HG02642 (cell line): Measurements from ENCODE around the gene UGT1A10.

ENCODE experiments used
- ATAC-seq: cut with Tn5 transposase; IDR thresholded peaks from one replicate; pipeline ENCODE4 v1.9.1; 2021; ENCODE audit warnings: mild to moderate bottlenecking; ENCODE audit not compliant: unreplicated experiment, poor library complexity

UGT1A10 gene

DNA sequence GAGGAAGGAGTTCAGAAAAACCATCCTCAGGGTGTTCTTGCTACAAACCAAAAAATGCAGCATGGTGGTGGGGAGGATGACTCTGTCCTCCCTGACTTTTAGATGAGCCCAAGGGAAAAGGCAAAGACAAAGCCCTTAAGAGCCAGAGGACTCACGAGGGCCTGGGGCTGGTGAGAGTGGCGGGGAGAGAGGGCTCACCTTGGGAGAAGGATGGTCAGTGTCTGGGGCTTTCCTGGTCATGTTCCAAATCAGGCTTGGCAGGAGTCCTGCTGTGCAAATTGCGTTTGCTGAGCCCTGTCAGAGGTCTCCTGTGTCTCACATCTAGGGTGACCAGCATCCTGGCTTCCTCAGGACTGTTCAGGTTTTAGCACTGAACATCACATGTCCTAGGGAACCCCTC lies 128.5 kb downstream of the UGT1A10 start:
- ATAC-seq = no peak

DNA sequence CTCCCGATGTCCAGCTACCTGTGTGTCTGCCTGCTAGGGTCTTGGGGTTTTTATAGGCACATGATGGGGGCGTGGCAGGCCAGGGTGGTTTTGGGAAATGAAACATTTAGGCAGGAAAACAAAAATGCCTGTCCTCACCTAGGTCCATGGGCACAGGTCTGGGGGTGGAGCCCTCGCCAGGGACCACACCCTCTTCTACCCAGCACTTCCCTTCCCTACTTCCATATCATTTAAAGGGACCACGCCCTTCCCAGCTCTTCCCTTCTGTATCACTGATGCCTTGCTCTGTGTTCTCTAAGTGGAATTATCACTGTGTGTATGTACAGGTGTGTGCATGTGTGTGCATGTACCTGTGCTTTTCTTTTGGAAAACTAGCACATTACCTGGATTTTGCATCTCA lies 130.2 kb downstream of the UGT1A10 start:
- ATAC-seq = no peak

DNA sequence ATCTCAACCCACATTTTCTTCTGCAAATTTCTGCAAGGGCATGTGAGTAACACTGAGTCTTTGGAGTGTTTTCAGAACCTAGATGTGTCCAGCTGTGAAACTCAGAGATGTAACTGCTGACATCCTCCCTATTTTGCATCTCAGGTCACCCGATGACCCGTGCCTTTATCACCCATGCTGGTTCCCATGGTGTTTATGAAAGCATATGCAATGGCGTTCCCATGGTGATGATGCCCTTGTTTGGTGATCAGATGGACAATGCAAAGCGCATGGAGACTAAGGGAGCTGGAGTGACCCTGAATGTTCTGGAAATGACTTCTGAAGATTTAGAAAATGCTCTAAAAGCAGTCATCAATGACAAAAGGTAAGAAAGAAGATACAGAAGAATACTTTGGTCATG lies 131.8 kb downstream of the UGT1A10 start:
- no peak for ATAC-seq

DNA sequence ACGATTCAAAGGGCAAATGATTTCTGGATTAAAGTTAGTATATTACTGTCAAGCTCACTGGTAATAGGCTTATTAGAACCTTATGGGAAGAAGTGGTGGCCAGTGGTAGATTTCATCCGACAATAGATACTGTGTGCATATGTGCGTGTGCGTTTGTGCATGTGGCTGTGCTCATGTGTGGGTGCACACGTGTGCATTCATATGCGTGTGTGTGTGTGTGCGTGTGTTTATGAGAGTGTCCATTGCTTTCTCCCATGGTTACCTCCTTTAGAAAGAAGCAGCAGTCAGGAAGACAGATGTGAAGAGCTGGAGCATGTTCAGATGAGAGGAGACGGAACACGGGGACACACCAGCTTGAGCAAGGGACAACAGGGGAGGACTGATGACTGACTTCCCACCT lies 133.0 kb downstream of the UGT1A10 start:
- no peak for ATAC-seq

DNA sequence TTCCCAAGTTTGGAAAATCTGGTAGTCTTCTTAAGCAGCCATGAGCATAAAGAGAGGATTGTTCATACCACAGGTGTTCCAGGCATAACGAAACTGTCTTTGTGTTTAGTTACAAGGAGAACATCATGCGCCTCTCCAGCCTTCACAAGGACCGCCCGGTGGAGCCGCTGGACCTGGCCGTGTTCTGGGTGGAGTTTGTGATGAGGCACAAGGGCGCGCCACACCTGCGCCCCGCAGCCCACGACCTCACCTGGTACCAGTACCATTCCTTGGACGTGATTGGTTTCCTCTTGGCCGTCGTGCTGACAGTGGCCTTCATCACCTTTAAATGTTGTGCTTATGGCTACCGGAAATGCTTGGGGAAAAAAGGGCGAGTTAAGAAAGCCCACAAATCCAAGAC lies 135.9 kb downstream of the UGT1A10 start:
- ATAC-seq = no peak

DNA sequence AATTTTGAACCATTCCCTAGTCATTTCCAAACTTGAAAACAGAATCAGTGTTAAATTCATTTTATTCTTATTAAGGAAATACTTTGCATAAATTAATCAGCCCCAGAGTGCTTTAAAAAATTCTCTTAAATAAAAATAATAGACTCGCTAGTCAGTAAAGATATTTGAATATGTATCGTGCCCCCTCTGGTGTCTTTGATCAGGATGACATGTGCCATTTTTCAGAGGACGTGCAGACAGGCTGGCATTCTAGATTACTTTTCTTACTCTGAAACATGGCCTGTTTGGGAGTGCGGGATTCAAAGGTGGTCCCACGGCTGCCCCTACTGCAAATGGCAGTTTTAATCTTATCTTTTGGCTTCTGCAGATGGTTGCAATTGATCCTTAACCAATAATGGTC lies 136.3 kb downstream of the UGT1A10 start:
- ATAC-seq = no peak

DNA sequence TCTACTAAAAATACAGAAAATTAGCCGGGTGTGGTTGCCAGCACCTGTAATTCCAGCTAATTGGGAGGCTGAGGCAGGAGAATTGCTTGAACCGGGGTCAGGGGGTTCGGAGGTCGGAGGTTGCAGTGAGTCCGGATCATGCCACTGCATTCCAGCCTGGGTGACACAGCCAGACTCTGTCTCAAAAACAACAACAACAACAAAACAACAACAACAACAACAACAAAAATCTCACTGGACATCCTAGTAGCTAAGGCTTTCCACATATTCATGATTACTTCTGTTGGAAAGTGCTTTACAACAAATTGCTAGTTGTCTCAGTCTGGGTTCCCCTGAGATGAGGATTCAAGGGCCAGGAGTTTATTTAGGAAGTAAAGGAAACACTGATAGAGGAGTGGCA lies 137.6 kb downstream of the UGT1A10 start:
- no peak for ATAC-seq

DNA sequence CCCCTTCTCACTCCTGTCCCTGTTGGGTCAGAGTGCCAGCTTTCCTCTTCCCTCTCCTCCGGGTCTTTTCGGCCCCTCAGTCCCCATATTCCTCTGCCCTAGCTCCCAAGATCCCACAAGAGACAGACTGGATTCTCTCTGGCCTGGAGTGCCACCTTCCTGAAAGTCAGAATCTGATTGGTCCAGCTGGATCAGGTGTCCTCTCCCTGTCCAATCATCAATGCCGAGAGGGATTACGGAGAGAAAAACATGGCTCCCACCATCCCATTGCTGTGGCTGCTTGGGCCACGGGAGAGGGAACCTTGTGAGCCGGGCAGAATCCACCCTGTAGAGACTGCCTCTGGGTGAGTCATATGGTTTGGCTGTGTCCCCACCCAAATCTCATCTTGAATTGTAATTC lies 139.2 kb downstream of the UGT1A10 start:
- no peak for ATAC-seq

DNA sequence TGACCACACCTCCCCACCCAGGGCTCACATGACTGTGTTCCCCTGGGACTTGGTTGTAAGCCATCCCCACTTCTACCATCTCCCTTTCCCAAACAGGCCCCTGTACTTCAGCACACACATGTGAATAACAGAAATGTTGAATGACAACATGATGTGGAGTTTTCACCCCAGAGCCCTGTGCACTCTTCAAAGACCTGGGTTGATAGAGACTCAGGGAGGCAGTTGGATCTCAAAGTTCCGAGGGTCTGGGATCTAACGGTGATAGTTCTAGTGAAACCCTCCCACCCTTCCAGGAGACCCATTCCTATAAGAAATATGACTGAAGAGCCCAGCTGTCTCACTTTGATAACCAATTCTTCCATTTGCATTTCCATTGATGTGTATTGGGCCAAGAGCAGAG lies 141.8 kb downstream of the UGT1A10 start, which contains the start of gene MROH2A:
TSS of gene MROH2A (plus strand) at position 301 of the 400 bp plus-strand sequence. CDS start 1,029 bp downstream, outside the sequence.
- ATAC-seq = no peak

DNA sequence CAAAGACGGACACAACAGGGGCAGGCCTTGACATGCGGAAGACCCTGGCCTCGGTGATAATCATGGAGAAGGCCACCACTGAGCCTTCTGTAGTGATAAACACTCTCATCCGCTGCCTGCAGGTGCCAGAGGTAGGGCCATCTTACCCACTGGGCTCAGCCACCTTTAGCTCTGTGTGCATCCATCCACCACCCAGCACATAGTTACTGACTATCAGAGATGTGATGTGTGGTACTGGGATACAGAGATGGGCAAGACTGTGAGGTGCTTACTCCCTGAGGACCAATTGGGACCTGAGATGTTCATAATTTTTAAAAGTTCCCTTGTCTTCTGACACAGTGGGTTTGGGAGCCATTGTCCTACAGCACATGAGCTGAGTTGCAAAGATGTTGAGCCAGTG lies 143.5 kb downstream of the UGT1A10 start:
- no peak for ATAC-seq

DNA sequence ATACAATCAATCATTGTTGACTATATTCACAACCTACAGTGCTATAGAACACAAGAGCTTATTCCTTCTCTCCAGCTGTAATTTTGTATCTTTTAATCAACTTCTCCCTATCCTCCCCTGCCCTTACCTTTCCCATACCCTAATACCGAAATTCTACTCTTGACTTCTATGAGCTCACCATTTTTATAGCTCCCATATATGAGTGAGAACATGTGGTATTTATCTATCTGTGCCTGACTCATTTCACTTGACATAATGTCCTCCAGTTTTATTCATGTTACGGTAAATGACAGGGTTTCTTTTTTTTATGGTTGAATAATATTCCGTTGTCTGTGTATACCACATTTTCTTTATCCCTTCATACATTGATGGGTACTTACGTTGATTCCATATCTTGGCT lies 144.5 kb downstream of the UGT1A10 start:
- ATAC-seq = no peak

DNA sequence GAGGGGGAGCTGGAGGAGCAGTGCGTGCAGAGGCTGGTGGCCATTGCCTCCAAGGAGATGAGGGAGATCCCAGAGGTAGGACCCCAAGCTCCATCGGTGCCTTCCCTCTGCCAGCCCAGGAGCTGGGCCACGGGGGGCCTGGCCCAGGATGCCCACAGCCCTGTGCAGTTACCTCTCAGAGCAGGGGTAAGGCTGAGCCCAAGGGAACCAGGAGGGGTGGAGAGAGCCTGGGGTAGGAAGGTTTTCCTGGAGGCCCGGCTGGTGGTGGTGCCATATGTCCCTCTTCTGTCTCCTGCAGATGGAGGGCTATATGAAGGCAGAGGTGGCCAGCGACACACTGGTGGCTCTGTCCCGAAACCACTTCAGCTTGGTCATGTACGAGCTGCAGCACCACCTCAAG lies 153.3 kb downstream of the UGT1A10 start:
- no peak for ATAC-seq

DNA sequence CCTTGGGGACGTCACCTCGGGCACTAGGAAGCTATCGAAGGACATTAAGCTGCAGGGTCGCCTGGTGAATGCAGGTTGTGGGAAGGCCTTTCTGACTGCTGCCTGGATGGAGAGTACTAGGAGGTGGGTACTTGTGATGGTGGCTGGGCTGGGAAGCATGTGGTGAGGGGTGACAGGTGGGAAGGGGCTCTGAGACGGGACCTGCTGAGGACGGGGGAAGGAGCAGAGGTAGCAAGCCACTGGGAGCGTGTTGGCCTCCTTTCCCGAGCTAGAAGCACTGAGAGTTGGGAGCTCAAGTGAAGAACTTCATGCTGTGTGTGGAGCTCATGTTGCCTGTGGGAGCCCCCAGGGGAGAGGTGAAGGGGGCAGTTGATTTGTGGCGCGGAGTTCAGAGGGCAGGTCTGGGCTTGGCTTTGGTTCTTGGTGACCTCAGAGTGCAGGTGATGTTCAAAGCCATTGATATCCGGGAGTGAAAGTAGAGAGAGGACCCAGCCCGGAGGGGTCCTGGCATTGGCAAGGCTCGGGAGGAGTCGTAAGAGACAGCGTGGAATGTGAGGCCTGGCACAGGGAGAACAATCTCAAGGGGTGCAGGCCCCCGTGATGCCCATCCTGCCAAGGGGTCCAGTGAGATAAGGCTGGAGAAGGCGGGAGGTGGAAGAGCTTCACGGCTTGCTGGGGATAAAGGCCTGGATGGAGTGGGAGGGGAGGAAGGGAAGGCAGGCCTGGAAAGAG lies 155.1 kb downstream of the UGT1A10 start:
- no peak for ATAC-seq

DNA sequence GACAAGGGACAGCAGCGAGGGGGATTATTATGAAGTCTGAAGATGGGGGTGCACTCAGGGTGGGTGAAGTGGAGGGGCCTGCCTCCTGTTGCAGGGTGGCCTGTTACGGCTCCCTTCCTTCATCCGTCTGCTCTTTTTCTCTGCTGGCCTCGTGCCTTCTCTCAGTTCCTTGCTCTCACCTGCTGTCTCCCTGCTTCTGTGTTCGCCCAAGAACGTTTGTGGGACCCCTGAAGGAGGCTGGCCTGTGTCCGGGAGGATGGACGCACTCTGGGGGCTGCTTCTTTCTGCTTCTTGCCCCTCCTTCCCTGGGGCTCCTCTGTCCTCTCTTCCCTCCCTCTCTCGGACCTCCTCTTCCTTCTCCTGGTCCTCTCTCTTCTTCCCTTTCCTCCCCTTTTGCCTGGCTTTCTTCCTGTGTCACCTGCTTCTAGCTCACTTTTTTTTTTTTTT lies 155.7 kb downstream of the UGT1A10 start:
- no peak for ATAC-seq

DNA sequence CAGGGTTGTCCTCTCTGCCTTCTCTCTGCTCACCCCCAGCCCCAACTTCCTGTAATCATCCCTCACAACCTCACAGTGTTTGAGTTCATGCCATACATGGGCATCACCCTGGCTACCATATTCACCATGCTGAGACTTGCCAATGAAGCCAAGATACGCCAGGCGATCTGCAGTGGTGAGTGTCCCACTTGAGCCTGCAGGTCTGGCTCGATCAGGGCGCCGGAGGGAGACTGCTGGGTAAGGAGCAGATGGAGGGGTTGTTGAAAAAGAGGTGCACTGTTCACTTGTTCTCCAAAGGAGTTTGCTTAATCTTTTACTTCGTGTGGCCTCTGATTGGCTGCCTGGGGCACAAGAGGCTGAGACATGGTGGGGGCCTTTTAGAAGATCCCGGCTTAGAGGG lies 156.5 kb downstream of the UGT1A10 start:
- ATAC-seq = no peak

DNA sequence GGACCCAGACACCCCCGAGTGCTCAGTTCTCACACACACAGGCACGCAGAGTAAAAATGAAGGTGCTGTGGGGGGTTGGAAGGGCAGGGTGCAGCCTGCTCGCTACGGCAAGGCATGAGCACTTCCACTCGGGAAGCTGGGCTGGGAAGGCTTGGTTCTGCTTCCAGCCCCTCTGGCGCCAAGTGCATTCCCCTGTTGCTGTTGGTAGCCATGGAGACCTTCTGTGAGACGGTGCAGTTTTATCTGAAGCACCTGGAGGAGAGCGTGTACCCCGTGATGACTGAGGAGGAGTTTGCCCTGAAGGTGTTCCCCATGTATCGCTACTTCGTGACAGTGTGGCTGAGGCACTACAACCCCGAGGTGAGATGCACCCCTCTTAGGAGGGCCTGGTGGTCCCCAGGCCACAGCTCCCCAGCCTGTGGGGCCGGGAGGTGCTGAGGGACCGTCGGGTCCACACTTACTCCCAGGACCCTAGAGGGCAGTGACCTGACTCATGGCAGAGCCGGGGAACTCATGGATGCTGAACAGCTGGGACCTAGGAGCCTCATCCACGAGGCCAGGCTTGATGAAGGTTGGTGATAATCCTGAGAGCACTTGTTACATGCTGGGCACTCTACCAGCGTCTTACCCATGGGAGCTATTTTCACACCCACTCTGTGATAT lies 157.3 kb downstream of the UGT1A10 start:
- ATAC-seq = no peak

DNA sequence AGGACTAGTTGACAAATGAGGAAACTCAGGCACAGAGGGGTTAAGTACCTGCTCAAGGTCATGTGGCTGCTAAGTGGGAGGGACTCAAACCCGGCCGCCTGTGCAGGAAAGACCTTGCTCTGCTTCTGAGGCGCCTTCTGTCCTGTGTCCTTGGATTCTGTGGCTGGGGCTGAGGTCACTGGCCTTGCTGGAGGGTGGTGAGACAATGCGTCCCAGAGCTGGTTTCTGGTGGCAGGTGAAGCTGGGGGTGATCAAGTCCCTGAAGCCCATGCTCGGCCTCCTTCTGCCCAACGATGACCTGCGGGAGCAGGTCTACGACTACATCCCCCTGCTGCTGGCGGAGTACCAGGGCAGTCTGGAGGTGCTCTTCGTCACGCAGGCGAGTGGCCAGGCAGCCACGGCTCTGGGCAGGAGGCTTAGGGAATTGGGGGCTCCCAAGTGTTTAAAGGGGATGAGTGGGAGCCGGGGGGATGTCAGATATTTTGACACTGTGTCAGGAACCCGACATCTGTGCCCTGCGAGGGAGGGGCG lies 157.9 kb downstream of the UGT1A10 start:
- no peak for ATAC-seq

DNA sequence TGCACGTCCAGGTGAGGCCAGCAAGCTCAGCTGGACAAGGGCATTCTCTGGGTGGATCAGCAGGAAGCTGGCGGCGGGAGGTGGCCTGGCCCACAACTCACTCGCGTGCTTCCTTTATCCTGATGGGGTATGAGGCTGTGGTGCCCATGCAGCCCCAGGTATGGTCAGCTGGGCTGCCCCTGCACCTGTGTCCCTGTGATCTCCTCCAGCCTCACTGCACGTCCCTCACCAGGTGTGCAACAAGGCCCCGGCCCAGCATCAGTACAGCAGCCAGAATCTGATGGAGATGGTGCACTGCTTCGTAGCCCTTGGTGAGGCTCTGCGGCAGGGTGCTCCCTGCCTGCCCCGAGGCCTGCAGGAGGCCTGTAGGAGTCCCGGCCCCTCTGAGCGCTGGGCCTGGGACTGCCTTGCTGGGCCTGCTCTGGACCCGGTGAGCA lies 159.5 kb downstream of the UGT1A10 start:
- no peak for ATAC-seq

DNA sequence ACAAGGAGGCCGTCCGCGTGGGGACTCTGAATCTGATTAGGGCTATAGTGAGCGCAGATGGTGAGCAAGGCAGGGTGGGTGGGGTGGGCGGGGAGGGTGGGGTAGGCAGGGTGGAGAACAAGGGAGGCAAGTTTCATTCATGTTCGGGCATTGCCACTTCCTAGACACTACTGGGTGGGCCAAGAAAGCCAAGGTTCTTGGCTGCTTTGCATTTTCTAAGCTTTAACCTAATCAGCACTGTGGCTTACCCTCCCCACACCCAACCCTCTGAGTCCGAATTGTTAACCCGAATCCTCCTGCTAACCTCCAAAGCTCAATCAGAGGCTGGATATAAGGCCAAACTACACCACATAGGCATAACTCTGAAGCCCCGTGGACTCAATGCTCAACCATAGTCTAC lies 160.0 kb downstream of the UGT1A10 start:
- no peak for ATAC-seq

DNA sequence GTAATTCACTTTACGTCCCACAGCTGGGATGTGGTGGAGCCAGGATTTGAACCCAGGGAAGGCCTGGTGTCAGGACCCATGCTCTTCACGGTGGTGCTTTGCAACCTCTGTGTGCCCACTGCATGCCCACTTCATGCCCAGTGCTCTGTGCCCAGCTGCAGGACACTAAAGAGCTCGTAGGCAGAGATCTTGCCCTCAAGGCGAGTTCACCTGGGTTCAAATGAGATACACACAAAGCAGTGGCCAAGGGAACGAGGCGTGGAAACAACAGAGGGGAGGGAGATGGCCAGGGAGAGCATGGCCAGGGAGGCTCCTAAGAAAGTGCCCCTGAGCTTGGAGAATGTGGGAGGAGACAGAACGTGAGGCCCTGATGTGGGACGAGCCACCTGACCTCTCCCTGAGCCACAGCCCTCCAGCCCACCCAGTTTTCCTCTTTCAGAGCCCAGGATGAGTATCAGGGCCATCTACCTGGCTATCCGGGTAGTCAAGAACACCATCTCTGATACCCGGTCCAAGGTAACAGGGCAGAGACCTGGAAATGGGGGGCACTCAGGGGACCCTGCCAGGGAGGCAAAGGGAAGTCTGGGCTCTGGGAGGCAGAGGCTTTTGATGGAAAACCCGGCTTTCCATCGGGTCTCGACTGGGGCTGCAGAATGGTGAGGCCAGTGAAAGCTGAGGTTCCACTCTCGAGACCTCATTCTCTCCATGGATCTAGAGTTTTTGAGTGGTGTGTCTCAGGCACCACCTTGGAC lies 162.3 kb downstream of the UGT1A10 start:
- ATAC-seq = no peak

DNA sequence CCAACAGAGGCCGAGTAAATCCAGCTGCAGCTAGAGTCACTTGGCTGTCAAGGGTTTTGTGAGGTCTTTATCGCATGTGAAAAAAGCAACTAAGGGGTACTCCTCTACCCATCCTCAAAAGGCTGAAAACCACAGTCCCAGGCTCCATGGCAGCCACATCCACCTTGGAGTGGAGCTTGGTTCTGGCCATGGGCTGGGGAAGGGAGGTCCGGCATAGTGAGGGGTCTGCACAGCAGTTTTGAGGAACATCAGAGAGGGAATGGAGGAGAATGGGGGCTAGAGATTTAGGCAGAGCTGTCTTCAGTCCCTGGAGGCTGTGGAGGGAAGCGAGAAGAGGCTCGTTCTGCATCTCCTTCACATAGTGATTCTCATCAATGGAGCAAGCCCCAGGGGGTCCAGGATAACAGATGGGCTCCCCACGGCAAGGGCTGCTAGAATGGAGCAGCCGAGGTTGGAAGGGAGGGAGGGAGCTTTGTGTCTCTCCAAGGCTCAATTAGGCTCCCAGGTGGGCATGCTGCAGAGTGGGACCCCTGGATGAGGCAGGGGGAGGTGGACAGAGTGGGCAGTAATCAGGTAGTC lies 162.9 kb downstream of the UGT1A10 start:
- no peak for ATAC-seq
